H9 (cell line): Measurements from ENCODE around the gene PLPP2. TPM values are rescaled to one million over a fixed set of nuclear protein-coding genes. Genes with fewer than 3 reads are reported as not detected.

Source experiments
- DNase-seq: peaks from one replicate; pipeline ENCODE4 v3.0.0-alpha.2; 2017
- H2AFZ ChIP-seq: one replicate; pipeline ENCODE4 v1.6.1; 2013; ENCODE audit warnings: mild to moderate bottlenecking, low read length, control low read depth, moderate library complexity
- H2AK5ac ChIP-seq: 2 replicates; pipeline ENCODE4 v1.6.1; 2013; ENCODE audit warnings: low read length, control low read depth, mixed read lengths; ENCODE audit not compliant: insufficient read length
- H2BK120ac ChIP-seq: one replicate; pipeline ENCODE4 v1.6.1; 2013; ENCODE audit warnings: low read depth, mild to moderate bottlenecking, low read length, control low read depth, inconsistent platforms; ENCODE audit not compliant: poor library complexity, severe bottlenecking
- H2BK12ac ChIP-seq: 2 replicates; pipeline ENCODE4 v1.6.1; 2013; ENCODE audit warnings: low read length, control low read depth, mixed read lengths, low read depth; ENCODE audit not compliant: insufficient read length
- H2BK15ac ChIP-seq: 2 replicates; pipeline ENCODE4 v1.6.1; 2013; ENCODE audit warnings: low read depth, low read length, control low read depth
- H2BK20ac ChIP-seq: one replicate; pipeline ENCODE4 v1.6.1; 2013; ENCODE audit warnings: low read depth, mild to moderate bottlenecking, low read length, control low read depth, inconsistent platforms; ENCODE audit not compliant: poor library complexity, severe bottlenecking
- H2BK5ac ChIP-seq: 2 replicates; pipeline ENCODE4 v1.6.1; 2013; ENCODE audit warnings: low read length, control low read depth, mixed read lengths; ENCODE audit not compliant: insufficient read length
- H3K14ac ChIP-seq: 2 replicates; pipeline ENCODE4 v1.6.1; 2013; ENCODE audit warnings: low read length, control low read depth; ENCODE audit not compliant: insufficient read depth
- H3K18ac ChIP-seq: 2 replicates; pipeline ENCODE4 v1.6.1; 2013; ENCODE audit warnings: low read depth, mild to moderate bottlenecking, mixed read lengths, low read length, control low read depth; ENCODE audit not compliant: insufficient read length
- H3K23ac ChIP-seq: 2 replicates; pipeline ENCODE4 v1.6.1; 2013; ENCODE audit warnings: low read length, control low read depth, mixed read lengths, low read depth; ENCODE audit not compliant: insufficient read length
- H3K23me2 ChIP-seq: 2 replicates; pipeline ENCODE4 v1.6.1; 2013; ENCODE audit warnings: low read depth, mild to moderate bottlenecking, mixed read lengths, low read length, control low read depth; ENCODE audit not compliant: insufficient read length, poor library complexity, severe bottlenecking
- H3K27ac ChIP-seq: 2 replicates; pipeline ENCODE4 v1.5.1; 2013; ENCODE audit warnings: low read length, control low read depth, mixed read lengths, low read depth; ENCODE audit not compliant: insufficient read length
- H3K27me3 ChIP-seq: 2 replicates; pipeline ENCODE4 v1.6.1; 2013; ENCODE audit warnings: low read length, control low read depth, inconsistent platforms; ENCODE audit not compliant: insufficient read depth
- H3K4ac ChIP-seq: 2 replicates; pipeline ENCODE4 v1.6.1; 2013; ENCODE audit warnings: low read depth, mild to moderate bottlenecking, control low read depth, inconsistent platforms, low read length, moderate library complexity
- H3K4me1 ChIP-seq: 2 replicates; pipeline ENCODE4 v1.6.1; 2013; ENCODE audit warnings: low read length, control low read depth, inconsistent platforms; ENCODE audit not compliant: insufficient read depth
- H3K4me2 ChIP-seq: 2 replicates; pipeline ENCODE4 v1.6.1; 2013; ENCODE audit warnings: low read length, control low read depth, mixed read lengths; ENCODE audit not compliant: insufficient read length, insufficient read depth
- H3K56ac ChIP-seq: 2 replicates; pipeline ENCODE4 v1.6.1; 2013; ENCODE audit warnings: low read depth, mild to moderate bottlenecking, mixed read lengths, low read length, control low read depth; ENCODE audit not compliant: insufficient read length
- H3K79me1 ChIP-seq: 2 replicates; pipeline ENCODE4 v1.6.1; 2013; ENCODE audit warnings: low read depth, mild to moderate bottlenecking, moderate library complexity, low read length, control low read depth, inconsistent platforms; ENCODE audit not compliant: insufficient read depth, poor library complexity, severe bottlenecking
- H3K79me2 ChIP-seq: 2 replicates; pipeline ENCODE4 v1.6.1; 2013; ENCODE audit warnings: low read length, control low read depth, inconsistent platforms; ENCODE audit not compliant: insufficient read depth
- H3K9ac ChIP-seq: 2 replicates; pipeline ENCODE4 v1.6.1; 2013; ENCODE audit warnings: low read length, control low read depth, mixed read lengths; ENCODE audit not compliant: insufficient read length; ENCODE audit errors: extremely low read depth
- H3K9me3 ChIP-seq: one replicate; pipeline ENCODE4 v1.6.1; 2013; ENCODE audit warnings: low read depth, low read length, inconsistent platforms; ENCODE audit not compliant: control insufficient read depth
- H3T11ph ChIP-seq: one replicate; pipeline ENCODE4 v1.6.1; 2013; ENCODE audit warnings: mild to moderate bottlenecking, low read length, control low read depth, inconsistent platforms
- H4K20me1 ChIP-seq: one replicate; pipeline ENCODE4 v1.6.1; 2013; ENCODE audit not compliant: control insufficient read depth, insufficient read length, insufficient read depth
- H4K5ac ChIP-seq: 2 replicates; pipeline ENCODE4 v1.6.1; 2013; ENCODE audit warnings: low read depth, mild to moderate bottlenecking, mixed read lengths, low read length, control low read depth; ENCODE audit not compliant: insufficient read length
- H4K8ac ChIP-seq: replicated peaks from 2 replicates; pipeline ENCODE4 v1.6.1; 2013; ENCODE audit warnings: low read length, control low read depth, mixed read lengths, low read depth; ENCODE audit not compliant: insufficient read length
- H4K91ac ChIP-seq: 2 replicates; pipeline ENCODE4 v1.6.1; 2013; ENCODE audit warnings: low read depth, mild to moderate bottlenecking, moderate library complexity, mixed read lengths, low read length, control low read depth; ENCODE audit not compliant: insufficient read length
- H3K27ac Mint-ChIP-seq, 3 experiments: 2 replicates in 2 of 3; 3 replicates in 1 of 3; pipeline ENCODE4 v1.8.0; 2020 to 2021; ENCODE audit warnings: mixed read lengths in 3 of 3, mild to moderate bottlenecking in 1 of 3, moderate library complexity in 1 of 3
- H3K27me3 Mint-ChIP-seq: 2 replicates; pipeline ENCODE4 v1.8.0; 2021; ENCODE audit warnings: low read depth, mild to moderate bottlenecking, moderate library complexity, mixed read lengths
- H3K36me3 Mint-ChIP-seq, 3 experiments: 2 replicates in 2 of 3; 3 replicates in 1 of 3; pipeline ENCODE4 v1.8.0; 2020 to 2021; ENCODE audit warnings: low read depth in 3 of 3, mixed read lengths in 3 of 3; ENCODE audit not compliant: insufficient read depth in 1 of 3
- H3K4me1 Mint-ChIP-seq, 2 experiments: 2 replicates each; pipeline ENCODE4 v1.8.0; 2020; ENCODE audit warnings: mixed read lengths in 2 of 2
- H3K4me3 Mint-ChIP-seq, 2 experiments: 2 replicates in 1 of 2; 3 replicates in 1 of 2; pipeline ENCODE4 v1.8.0; 2020 to 2021; ENCODE audit warnings: mild to moderate bottlenecking in 2 of 2, mixed read lengths in 2 of 2, moderate library complexity in 1 of 2
- H3K9me3 Mint-ChIP-seq, 2 experiments: 2 replicates in 1 of 2; 3 replicates in 1 of 2; pipeline ENCODE4 v1.8.0; 2020; ENCODE audit warnings: mild to moderate bottlenecking in 2 of 2, mixed read lengths in 2 of 2, moderate library complexity in 1 of 2
- WGBS: extraction: QIAGEN DNeasy Blood & Tissue Kit; methylation state at CpG from one replicate; pipeline ENCODE4 v1.1.7; 2013; ENCODE audit warnings: missing lambda C conversion rate, low lambda C conversion rate, mixed read lengths; ENCODE audit not compliant: insufficient read length; ENCODE audit errors: extremely low coverage; 5-methylcytosine and 5-hydroxymethylcytosine counted together
- total RNA-seq: library from RNA; stranded (reverse); gene quantifications from 2 replicates; pipeline ENCODE4 v1.2.1, GENCODE V29; 2021
- TF ChIP-seq, protein P1 (sequence below): fragments of 200-600 bp; sonication (generic); conservative IDR thresholded peaks from 3 replicates; pipeline ENCODE4 v1.8.0; 2021; ENCODE audit warnings: antibody characterized with exemption, mild to moderate bottlenecking

The PLPP2 gene
- total RNA-seq, 1 experiment from 2014 or later: 143 TPM

DNA sequence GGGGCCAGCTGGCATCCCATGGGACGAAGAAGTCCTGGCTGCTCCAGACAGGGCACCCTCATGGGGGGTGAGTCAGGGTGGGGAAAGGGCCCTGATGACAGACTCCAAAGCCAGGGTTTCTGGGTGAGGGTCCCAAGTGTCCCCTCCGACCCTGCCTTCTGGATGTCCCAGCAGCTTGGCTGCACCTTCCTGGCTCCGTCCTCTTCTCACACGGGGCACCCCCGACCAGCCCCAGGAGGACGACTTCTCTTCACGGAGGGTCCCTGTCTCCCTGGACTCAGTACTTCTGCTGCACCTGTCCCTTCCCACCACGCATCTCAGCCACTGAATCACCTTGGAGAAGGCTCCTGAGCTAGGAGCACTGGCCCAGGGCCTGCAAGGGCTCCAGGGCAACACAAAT is 33.5 kb upstream of the PLPP2 start:
- Histone ChIP-seq H4K20me1 (no peaks in the 10 kb centered on the region), H4K91ac (no peak overlapping the region), H2AK5ac (no peak overlapping the region), H3K23ac (no peak overlapping the region), H3K56ac (no peak overlapping the region), H3K27me3 (no peaks in the 10 kb centered on the region), H3K23me2 (no peaks in the 10 kb centered on the region), H2BK20ac (no peak overlapping the region), H2BK15ac (no peak overlapping the region), H4K8ac (no peak overlapping the region), H3K14ac (no peak overlapping the region), H3K27ac (no peak overlapping the region), H3K9ac (no peak overlapping the region), H2BK12ac (no peak overlapping the region), H2AFZ (no peak overlapping the region), H3K79me1 (peaks cover 5% of the 10 kb centered on the region), H4K5ac (no peak overlapping the region), H3K4me1 (no peaks in the 10 kb centered on the region), H3K79me2 (no peaks in the 10 kb centered on the region), H3K18ac (no peak overlapping the region), H3K4ac (no peak overlapping the region), H3K4me2 (no peak overlapping the region), H3T11ph (no peak overlapping the region), H2BK5ac (no peak overlapping the region), H2BK120ac (no peak overlapping the region), H3K9me3 (peaks cover 6% of the 10 kb centered on the region)
- H3K9me3 Mint-ChIP-seq: peaks cover 20 to 22% of the 10 kb centered on the region in 2 experiments
- no peaks in the 10 kb centered on the region for H3K27me3 Mint-ChIP-seq
- TF ChIP-seq, protein P1, sequence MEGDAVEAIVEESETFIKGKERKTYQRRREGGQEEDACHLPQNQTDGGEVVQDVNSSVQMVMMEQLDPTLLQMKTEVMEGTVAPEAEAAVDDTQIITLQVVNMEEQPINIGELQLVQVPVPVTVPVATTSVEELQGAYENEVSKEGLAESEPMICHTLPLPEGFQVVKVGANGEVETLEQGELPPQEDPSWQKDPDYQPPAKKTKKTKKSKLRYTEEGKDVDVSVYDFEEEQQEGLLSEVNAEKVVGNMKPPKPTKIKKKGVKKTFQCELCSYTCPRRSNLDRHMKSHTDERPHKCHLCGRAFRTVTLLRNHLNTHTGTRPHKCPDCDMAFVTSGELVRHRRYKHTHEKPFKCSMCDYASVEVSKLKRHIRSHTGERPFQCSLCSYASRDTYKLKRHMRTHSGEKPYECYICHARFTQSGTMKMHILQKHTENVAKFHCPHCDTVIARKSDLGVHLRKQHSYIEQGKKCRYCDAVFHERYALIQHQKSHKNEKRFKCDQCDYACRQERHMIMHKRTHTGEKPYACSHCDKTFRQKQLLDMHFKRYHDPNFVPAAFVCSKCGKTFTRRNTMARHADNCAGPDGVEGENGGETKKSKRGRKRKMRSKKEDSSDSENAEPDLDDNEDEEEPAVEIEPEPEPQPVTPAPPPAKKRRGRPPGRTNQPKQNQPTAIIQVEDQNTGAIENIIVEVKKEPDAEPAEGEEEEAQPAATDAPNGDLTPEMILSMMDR: no peak
- no peak overlapping the region for H3K27ac Mint-ChIP-seq
- H3K36me3 Mint-ChIP-seq: peaks cover 48 to 59% (median 52%) of the 10 kb centered on the region in 3 experiments
- no peaks in the 10 kb centered on the region for H3K4me1 Mint-ChIP-seq
- WGBS: no CpG with 5 or more reads among the region's 8 CpGs
- no peak for DNase-seq
- H3K4me3 Mint-ChIP-seq: no peak overlapping the region
